RWPE1 (cell line): ENCODE measurements around the gene CGNL1.

Source experiments
- CTCF ChIA-PET: fragments of 350-600 bp; sonication (Branson Sonifier 250); formaldehyde crosslinking; extraction: SDS; loops from one replicate; lab custom pipeline; 2021; lab: Yijun Ruan, JAX
- POLR2A ChIA-PET: fragments of 400-600 bp; formaldehyde crosslinking; extraction: SDS; loops from one replicate; lab custom pipeline; 2020; ENCODE audit warnings: antibody characterized with exemption; ENCODE audit not compliant: low non-redundant PET; lab: Yijun Ruan, JAX
- DNase-seq: peaks from one replicate; pipeline ENCODE4 v3.0.0; 2012; ENCODE audit warnings: low spot score
- H3K27ac ChIP-seq: fragments of 450-650 bp; 2 replicates; pipeline ENCODE4 v1.5.1; 2017
- TF ChIP-seq, protein P1 (sequence below): fragments of 450-650 bp; conservative IDR thresholded peaks from 2 replicates; pipeline ENCODE4 v1.5.1; 2017; ENCODE audit warnings: low read depth, mild to moderate bottlenecking

CGNL1 gene

GRCh38 chr15:57559875-57560274, 183.6 kb downstream of the CGNL1 start:
- CTCF ChIA-PET: interaction anchor here (0.6 to 2.9 kb wide), 12 partner anchors 8 to 314 kb away, joined by 3 to 61 read pairs (median 4); no protein-coding TSS in a partner anchor
- DNase-seq: peak; percentile 74
- no peak overlapping the region for H3K27ac ChIP-seq
- POLR2A ChIA-PET: no interaction called here
- TF ChIP-seq, protein P1, sequence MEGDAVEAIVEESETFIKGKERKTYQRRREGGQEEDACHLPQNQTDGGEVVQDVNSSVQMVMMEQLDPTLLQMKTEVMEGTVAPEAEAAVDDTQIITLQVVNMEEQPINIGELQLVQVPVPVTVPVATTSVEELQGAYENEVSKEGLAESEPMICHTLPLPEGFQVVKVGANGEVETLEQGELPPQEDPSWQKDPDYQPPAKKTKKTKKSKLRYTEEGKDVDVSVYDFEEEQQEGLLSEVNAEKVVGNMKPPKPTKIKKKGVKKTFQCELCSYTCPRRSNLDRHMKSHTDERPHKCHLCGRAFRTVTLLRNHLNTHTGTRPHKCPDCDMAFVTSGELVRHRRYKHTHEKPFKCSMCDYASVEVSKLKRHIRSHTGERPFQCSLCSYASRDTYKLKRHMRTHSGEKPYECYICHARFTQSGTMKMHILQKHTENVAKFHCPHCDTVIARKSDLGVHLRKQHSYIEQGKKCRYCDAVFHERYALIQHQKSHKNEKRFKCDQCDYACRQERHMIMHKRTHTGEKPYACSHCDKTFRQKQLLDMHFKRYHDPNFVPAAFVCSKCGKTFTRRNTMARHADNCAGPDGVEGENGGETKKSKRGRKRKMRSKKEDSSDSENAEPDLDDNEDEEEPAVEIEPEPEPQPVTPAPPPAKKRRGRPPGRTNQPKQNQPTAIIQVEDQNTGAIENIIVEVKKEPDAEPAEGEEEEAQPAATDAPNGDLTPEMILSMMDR: peak; percentile 94

GRCh38 chr15:57561041-57561711, 184.9 kb downstream of the CGNL1 start:
- CTCF ChIA-PET: interaction anchor here (0.6 to 2.9 kb wide), 10 partner anchors 9 to 146 kb away, joined by 3 to 61 read pairs (median 4); no protein-coding TSS in a partner anchor
- peak overlapping the region; percentile 35; the same call in 1 of the 2 replicates for H3K27ac ChIP-seq
- POLR2A ChIA-PET: no interaction called here

GRCh38 chr15:57562196-57562769, 186.0 kb downstream of the CGNL1 start:
- CTCF ChIA-PET: interaction anchor here (2.9 kb wide), 1 partner anchor 49 kb away, joined by 61 read pairs; no protein-coding TSS in a partner anchor
- no peak for DNase-seq
- POLR2A ChIA-PET: no interaction called here
- H3K27ac ChIP-seq: peak overlapping the region; percentile 46
- TF ChIP-seq, protein P1: no peak

More at GRCh38 chr15:57561041-57561711, 184.9 kb downstream of the CGNL1 start:
- TF ChIP-seq, protein P1: peak; percentile 97
- peak; percentile 80 for DNase-seq

- CTCF ChIA-PET: interaction anchor here (0.8 kb wide), 1 partner anchor 178 kb away, joined by 3 read pairs; no protein-coding TSS in a partner anchor
- no peak overlapping the region for H3K27ac ChIP-seq
- TF ChIP-seq, protein P1: no peak
- POLR2A ChIA-PET: no interaction called here
- DNase-seq: no peak
Observed at GRCh38 chr15:57563416-57563815, 187.1 kb downstream of the CGNL1 start.

DNA sequence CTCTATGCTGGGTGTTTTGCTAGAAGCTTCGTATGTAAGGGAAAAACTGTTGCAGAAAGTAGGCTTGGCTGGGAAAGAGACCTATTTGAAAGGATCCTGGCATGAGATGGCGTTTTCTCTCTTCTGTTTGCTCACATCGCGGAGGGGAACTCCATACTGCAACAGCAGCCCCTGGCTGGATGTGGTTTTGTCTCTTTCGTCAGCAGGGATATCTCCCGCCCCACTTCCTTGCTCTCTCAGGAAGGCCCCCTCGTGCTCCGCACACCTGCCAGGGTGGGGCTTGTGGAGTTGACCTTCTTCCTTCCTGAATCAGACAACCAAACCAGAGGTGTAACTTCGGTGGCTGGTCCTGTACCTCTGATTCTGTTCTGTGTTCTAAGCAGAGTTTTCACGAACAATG, 189.0 kb downstream of the CGNL1 start:
- ChIA-PET CTCF (interaction anchor here (0.5 to 1.2 kb wide), 2 partner anchors 11 to 47 kb away, joined by 3 to 5 read pairs; no protein-coding TSS in a partner anchor), POLR2A (no interaction called here)
- TF ChIP-seq, protein P1: no peak
- H3K27ac ChIP-seq: no peak overlapping the region
- no peak for DNase-seq

DNA sequence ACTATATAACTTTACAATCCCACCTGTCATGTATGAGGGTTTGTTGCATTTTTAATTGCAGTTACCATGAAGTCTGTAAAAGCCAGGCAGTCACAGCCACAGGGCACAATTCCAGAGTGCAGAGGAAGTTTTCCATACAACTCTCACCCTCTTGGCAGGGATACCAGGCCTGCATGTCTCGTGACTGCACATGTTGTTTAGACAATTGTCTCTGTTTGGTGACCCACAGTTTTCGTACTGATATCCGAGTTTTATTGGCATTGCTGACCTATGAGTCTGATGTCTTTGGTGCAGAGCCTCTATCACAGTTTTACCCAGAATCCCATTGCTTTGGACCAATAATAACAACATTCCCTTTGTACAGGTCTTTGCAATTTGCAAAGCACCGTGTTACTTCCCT, 190.5 kb downstream of the CGNL1 start:
- no peak overlapping the region for H3K27ac ChIP-seq
- CTCF ChIA-PET: interaction anchor here (0.6 kb wide), 1 partner anchor 8 kb away, joined by 3 read pairs; no protein-coding TSS in a partner anchor
- TF ChIP-seq, protein P1: no peak
- DNase-seq: no peak
- POLR2A ChIA-PET: no interaction called here
